Cardiac muscle cell (in vitro differentiated cells and primary cell): ENCODE data around the gene LMO4. TPM values are rescaled to one million over a fixed set of nuclear protein-coding genes. Genes with fewer than 3 reads are reported as not detected.

Experiments used
- DNase-seq, 2 donors: peaks; one replicate each; pipeline versions ENCODE4 v3.0.0 to v3.0.0-alpha.2; 2010 to 2017; ENCODE audit warnings: low read depth in 1 of 2, low spot score in 1 of 2
- H3K27ac ChIP-seq: fragments of 200-600 bp; sonication (generic); 2 replicates; pipeline ENCODE4 v1.5.1; 2016
- H3K27me3 ChIP-seq: fragments of 200-600 bp; sonication (generic); 2 replicates; pipeline ENCODE4 v1.6.0; 2016; ENCODE audit warnings: control low read depth
- H3K36me3 ChIP-seq: fragments of 200-600 bp; sonication (generic); 2 replicates; pipeline ENCODE4 v1.5.1; 2016; ENCODE audit warnings: control low read depth
- H3K4me1 ChIP-seq: fragments of 200-600 bp; sonication (generic); 2 replicates; pipeline ENCODE4 v1.8.1; 2017; ENCODE audit warnings: low read depth, mild to moderate bottlenecking, mixed run types
- H3K4me3 ChIP-seq: fragments of 200-600 bp; sonication (generic); 2 replicates; pipeline ENCODE4 v1.5.1; 2016; ENCODE audit warnings: mild to moderate bottlenecking
- H3K9me3 ChIP-seq: fragments of 200-600 bp; sonication (generic); 2 replicates; pipeline ENCODE4 v1.5.1; 2017; ENCODE audit warnings: low read depth, mild to moderate bottlenecking, control low read depth
- polyA plus RNA-seq: library from polyadenylated mRNA; unstranded; fragments of >200 nt; fragmentation: Nextera tagmentation; extraction: Ambion mirVana; gene quantifications from 2 replicates; pipeline ENCODE4 v1.2.1, GENCODE V29; 2016
- total RNA-seq: library from RNA; depleted of rRNA; stranded (reverse); fragments of >200 nt; gene quantifications from 2 replicates; pipeline ENCODE4 v1.2.3, GENCODE V29; 2016
- TF ChIP-seq, protein P1 (sequence below): IDR thresholded peaks from 2 replicates; pipeline ENCODE4 v1.5.1; 2012; ENCODE audit warnings: low read depth, mild to moderate bottlenecking, low read length

LMO4 gene
- total and polyA plus RNA-seq, 2 experiments from 2014 or later = 53.3 to 126 TPM

DNA sequence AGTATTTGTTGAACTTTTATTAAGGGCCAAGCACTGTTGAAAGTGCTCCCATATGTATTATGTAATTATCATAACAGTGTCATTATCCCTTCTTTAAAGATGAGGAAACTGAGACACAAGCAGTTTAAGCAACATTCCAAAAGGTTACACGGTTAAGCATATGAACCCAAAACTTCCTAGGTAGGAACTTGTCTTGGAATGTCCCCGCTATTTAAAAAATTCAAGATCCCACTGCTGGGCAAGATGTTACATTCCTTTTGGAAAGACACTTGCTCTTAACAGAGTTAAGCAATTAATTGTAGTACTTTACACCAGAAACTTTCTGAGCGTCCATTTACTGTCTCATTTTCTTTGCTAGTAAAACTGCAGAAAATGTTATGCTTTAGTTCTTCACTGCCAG lies 15.6 kb downstream of the LMO4 start:
- DNase-seq = no peak
- Histone ChIP-seq H3K9me3 (no peaks in the 10 kb centered on the region), H3K4me1 (peaks cover 5% of the 10 kb centered on the region), H3K27me3 (no peaks in the 10 kb centered on the region), H3K27ac (peak overlapping the region; percentile 72), H3K4me3 (no peak overlapping the region), H3K36me3 (peaks cover 67% of the 10 kb centered on the region)
- TF ChIP-seq, protein P1, sequence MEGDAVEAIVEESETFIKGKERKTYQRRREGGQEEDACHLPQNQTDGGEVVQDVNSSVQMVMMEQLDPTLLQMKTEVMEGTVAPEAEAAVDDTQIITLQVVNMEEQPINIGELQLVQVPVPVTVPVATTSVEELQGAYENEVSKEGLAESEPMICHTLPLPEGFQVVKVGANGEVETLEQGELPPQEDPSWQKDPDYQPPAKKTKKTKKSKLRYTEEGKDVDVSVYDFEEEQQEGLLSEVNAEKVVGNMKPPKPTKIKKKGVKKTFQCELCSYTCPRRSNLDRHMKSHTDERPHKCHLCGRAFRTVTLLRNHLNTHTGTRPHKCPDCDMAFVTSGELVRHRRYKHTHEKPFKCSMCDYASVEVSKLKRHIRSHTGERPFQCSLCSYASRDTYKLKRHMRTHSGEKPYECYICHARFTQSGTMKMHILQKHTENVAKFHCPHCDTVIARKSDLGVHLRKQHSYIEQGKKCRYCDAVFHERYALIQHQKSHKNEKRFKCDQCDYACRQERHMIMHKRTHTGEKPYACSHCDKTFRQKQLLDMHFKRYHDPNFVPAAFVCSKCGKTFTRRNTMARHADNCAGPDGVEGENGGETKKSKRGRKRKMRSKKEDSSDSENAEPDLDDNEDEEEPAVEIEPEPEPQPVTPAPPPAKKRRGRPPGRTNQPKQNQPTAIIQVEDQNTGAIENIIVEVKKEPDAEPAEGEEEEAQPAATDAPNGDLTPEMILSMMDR = no peak

DNA sequence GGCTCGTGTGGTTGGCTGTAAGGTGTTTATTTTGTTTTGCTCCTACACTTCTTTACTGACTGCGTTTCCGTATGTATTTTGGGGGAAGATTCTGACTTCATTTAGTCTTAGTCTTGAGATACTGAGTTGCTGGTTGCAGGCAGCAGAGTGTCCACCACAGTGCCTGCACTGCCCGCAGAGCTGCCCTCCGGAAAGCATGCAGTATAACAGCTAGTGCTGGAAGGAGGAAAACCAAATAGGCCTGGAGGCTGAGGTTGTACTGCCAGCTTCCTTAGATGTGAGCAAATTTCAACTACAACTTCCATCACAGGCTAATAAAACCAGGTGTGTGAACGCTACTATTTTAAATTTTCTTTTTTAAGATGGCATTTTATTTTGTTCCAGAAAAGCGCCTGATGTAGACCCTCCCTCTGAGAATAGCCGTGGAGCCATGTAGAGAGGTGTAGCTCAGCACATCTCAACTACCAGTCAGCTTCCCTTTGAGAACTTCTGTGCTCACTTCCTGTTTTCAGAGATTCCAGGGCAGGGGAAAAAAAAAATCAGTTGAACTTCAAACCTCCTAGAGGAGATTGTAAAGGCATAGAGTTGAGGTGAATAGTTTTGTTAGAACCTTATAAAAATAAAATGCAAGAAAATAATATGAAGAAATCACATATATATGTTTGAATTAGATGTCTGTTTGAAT lies 17.6 kb downstream of the LMO4 start:
- Histone ChIP-seq H3K4me1 (peaks cover 5% of the 10 kb centered on the region), H3K4me3 (no peak overlapping the region), H3K9me3 (no peaks in the 10 kb centered on the region), H3K27me3 (no peaks in the 10 kb centered on the region), H3K27ac (peak overlapping the region; percentile 72), H3K36me3 (peaks cover 51% of the 10 kb centered on the region)
- DNase-seq = no peak
- TF ChIP-seq, protein P1 = no peak

DNA sequence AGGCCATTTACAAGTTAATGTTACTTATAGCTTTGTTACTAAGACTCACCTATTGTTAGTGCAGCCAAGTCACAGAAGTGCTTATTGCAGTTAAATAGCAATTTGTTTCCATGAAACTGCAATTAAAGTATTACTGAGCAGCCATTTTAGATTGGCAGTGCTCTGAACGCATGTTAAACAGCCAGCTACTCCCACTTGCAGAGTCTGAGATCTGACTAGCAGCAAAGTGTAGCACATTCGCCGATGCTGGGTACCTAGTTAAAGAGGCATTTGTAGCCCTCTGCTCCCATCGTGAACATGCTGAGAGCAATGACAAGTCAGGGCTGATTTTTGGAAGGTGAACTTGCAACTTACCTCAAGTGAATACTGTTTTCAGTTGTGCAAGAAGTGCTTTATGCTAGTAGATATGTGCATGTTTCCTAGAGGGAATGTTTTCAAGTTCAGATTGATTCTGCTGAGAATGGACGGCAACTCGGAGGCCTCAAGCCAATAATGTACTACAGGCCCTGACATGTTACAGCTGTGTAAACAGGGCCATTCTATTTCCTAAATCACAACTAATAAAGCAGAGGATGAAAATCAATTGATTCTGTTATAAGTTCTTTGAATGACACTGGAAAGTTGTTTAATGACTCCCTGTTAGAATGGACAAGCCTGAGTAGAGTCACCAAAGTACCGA lies 19.8 kb downstream of the LMO4 start:
- peak overlapping the region; percentile 67 for H3K27ac ChIP-seq

DNA sequence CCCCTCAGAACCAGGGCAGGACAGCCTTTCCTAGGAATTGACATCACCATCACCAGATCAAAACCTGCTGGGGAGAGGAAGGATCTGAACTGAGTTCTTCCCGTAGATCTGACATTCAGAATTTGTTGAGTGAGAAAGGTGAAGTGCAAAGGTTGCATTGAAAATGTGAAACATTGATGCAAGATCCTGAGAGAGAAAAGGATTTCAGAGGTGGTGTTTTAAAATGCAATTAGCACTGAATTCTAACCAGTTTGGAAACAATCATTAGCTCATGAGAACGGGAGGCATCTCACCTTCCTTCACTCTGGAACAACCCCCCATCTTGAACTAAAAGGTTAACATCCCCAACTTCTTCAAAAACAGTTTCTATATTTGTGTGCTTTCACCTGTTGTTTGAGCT lies 20.4 kb downstream of the LMO4 start:
- Histone ChIP-seq H3K27ac (peak overlapping the region; percentile 67), H3K4me3 (no peak overlapping the region), H3K4me1 (peaks cover 16% of the 10 kb centered on the region), H3K36me3 (peaks cover 24% of the 10 kb centered on the region), H3K27me3 (no peaks in the 10 kb centered on the region), H3K9me3 (no peaks in the 10 kb centered on the region)
- TF ChIP-seq, protein P1 = no peak
- DNase-seq = no peak

More for the DNA sequence above, 19.8 kb downstream of the LMO4 start:
- no peaks in the 10 kb centered on the region for H3K27me3 ChIP-seq
- H3K9me3 ChIP-seq = no peaks in the 10 kb centered on the region
- no peak overlapping the region for H3K4me3 ChIP-seq
- peaks cover 16% of the 10 kb centered on the region for H3K4me1 ChIP-seq
- H3K36me3 ChIP-seq = peaks cover 30% of the 10 kb centered on the region
- DNase-seq = no peak
- TF ChIP-seq, protein P1 = no peak

GRCh38 chr1:87355894-87356293 lies 27.2 kb downstream of the LMO4 start:
- Histone ChIP-seq H3K36me3 (no peaks in the 10 kb centered on the region), H3K4me3 (no peak overlapping the region), H3K27me3 (no peaks in the 10 kb centered on the region), H3K4me1 (peaks cover 39% of the 10 kb centered on the region), H3K9me3 (no peaks in the 10 kb centered on the region), H3K27ac (peak overlapping the region; percentile 96)
- DNase-seq = peak in 1 of 2 donors; percentile 48
- TF ChIP-seq, protein P1 = no peak
